A549 (cell line): ENCODE results near the gene MLYCD. TPM values are rescaled to one million over a fixed set of nuclear protein-coding genes. Genes with fewer than 3 reads are reported as not detected.

Source experiments
- ATAC-seq, 2 experiments: fragments of 200-7000 bp in 1 of 2; fragments of >200 bp in 1 of 2; cut with Nextera tagmentation in 1 of 2; cut with Tn5 transposase in 1 of 2; 3 replicates each; pipeline versions ENCODE4 v1.8.0 to v1.9.1; 2018 to 2020; ENCODE audit warnings: mild to moderate bottlenecking in 1 of 2, moderate library complexity in 1 of 2
- CTCF ChIA-PET: fragments of 300-600 bp; sonication (Branson Sonifier 250); formaldehyde crosslinking; extraction: SDS; loops from one replicate; lab custom pipeline; 2021; ENCODE audit warnings: antibody characterized with exemption, inconsistent platforms; lab: Yijun Ruan, JAX
- POLR2A ChIA-PET: fragments of 350-600 bp; formaldehyde crosslinking; extraction: SDS; loops from one replicate; lab custom pipeline; 2021; ENCODE audit warnings: antibody characterized with exemption, inconsistent platforms; lab: Yijun Ruan, JAX
- DNase-seq, 2 experiments: peaks; one replicate each; pipeline versions ENCODE4 v3.0.0 to v3.0.0-alpha.2; 2011 to 2016; ENCODE audit warnings: low read depth in 1 of 2, low spot score in 1 of 2
- FAIRE-seq: peaks from 2 replicates; lab custom pipeline; 2011; peaks lifted over from hg19 to GRCh38; lab: Jason Lieb, UNC
- H3K27ac ChIP-seq, 2 experiments: fragments of >200 bp; sonication (Bioruptor Twin); formaldehyde crosslinking; 3 replicates each; pipeline ENCODE4 v1.5.1; 2016 to 2017
- H3K4me1 ChIP-seq: fragments of >200 bp; sonication (Bioruptor Twin); formaldehyde crosslinking; 3 replicates; pipeline ENCODE4 v1.6.1; 2016
- H3K4me2 ChIP-seq: fragments of >200 bp; sonication (Bioruptor Twin); formaldehyde crosslinking; 3 replicates; pipeline ENCODE4 v1.6.1; 2016
- H3K4me3 ChIP-seq: fragments of >200 bp; sonication (Bioruptor Twin); formaldehyde crosslinking; 3 replicates; pipeline ENCODE4 v1.5.1; 2016
- H3K9me3 ChIP-seq: fragments of >200 bp; sonication (Bioruptor Twin); formaldehyde crosslinking; 3 replicates; pipeline ENCODE4 v1.6.1; 2016
- ATOH8 ChIP-seq: fragments of 250-450 bp; sonication (Bioruptor Pico); IDR thresholded peaks from 2 replicates; pipeline ENCODE4 v1.5.0; 2020; ENCODE audit warnings: low read depth, mild to moderate bottlenecking, moderate library complexity
- CBX2 ChIP-seq: fragments of 200-600 bp; sonication (generic); IDR thresholded peaks from 2 replicates; pipeline ENCODE4 v1.6.1; 2016; ENCODE audit warnings: low read depth, mild to moderate bottlenecking, borderline replicate concordance
- CTCF ChIP-seq: fragments of >200 bp; sonication (Bioruptor Twin); formaldehyde crosslinking; IDR thresholded peaks from 3 replicates; pipeline ENCODE4 v1.5.1; 2016
- E2F6 ChIP-seq: IDR thresholded peaks from 2 replicates; pipeline ENCODE4 v1.6.1; 2012; ENCODE audit warnings: low read depth, borderline replicate concordance
- EHF ChIP-seq: fragments of 250-450 bp; sonication (Bioruptor Pico); IDR thresholded peaks from 2 replicates; pipeline ENCODE4 v1.5.0; 2020; ENCODE audit warnings: mild to moderate bottlenecking
- ELK1 ChIP-seq: fragments of 150-350 bp; IDR thresholded peaks from 2 replicates; pipeline ENCODE4 v1.6.1; 2014; ENCODE audit warnings: low read depth, mild to moderate bottlenecking, low read length
- EP300 ChIP-seq, 2 experiments: fragments of >200 bp; sonication (Bioruptor Twin); formaldehyde crosslinking; IDR thresholded peaks; 2 replicates in 1 of 2; 3 replicates in 1 of 2; pipeline ENCODE4 v1.6.1; 2016 to 2017
- ESRRA ChIP-seq: fragments of 150-350 bp; IDR thresholded peaks from 2 replicates; pipeline ENCODE4 v1.6.1; 2014; ENCODE audit warnings: mild to moderate bottlenecking, low read length, borderline replicate concordance
- FOSB ChIP-seq: fragments of 250-450 bp; sonication (Bioruptor Pico); IDR thresholded peaks from 2 replicates; pipeline ENCODE4 v1.5.0; 2020; ENCODE audit warnings: mild to moderate bottlenecking, moderate library complexity
- HMGXB4 ChIP-seq: fragments of 250-450 bp; sonication (Bioruptor Pico); IDR thresholded peaks from 2 replicates; pipeline ENCODE4 v1.5.0; 2021; ENCODE audit warnings: mild to moderate bottlenecking, moderate library complexity, borderline replicate concordance
- HOXB13 ChIP-seq: fragments of 250-450 bp; sonication (Bioruptor Pico); IDR thresholded peaks from 2 replicates; pipeline ENCODE4 v1.5.0; 2020; ENCODE audit warnings: low read depth, mild to moderate bottlenecking, moderate library complexity
- HOXB5 ChIP-seq: fragments of 250-450 bp; sonication (Bioruptor Pico); IDR thresholded peaks from 2 replicates; pipeline ENCODE4 v1.5.0; 2020; ENCODE audit warnings: mild to moderate bottlenecking, moderate library complexity
- JUN ChIP-seq, 2 experiments: fragments of >200 bp; sonication (Bioruptor Twin); formaldehyde crosslinking; IDR thresholded peaks; 2 replicates in 1 of 2; 3 replicates in 1 of 2; pipeline ENCODE4 v1.6.1; 2016 to 2017
- KDM1A ChIP-seq: fragments of 200-600 bp; sonication (generic); IDR thresholded peaks from 2 replicates; pipeline ENCODE4 v1.6.1; 2016; ENCODE audit warnings: low read depth, mild to moderate bottlenecking
- KDM5A ChIP-seq: fragments of 200-600 bp; sonication (generic); IDR thresholded peaks from 2 replicates; pipeline ENCODE4 v1.6.1; 2016; ENCODE audit warnings: antibody characterized with exemption, mild to moderate bottlenecking
- MAX ChIP-seq: IDR thresholded peaks from 2 replicates; pipeline ENCODE4 v1.6.1; 2012
- NFE2L2 ChIP-seq: fragments of 150-350 bp; conservative IDR thresholded peaks from 2 replicates; pipeline ENCODE4 v1.6.1; 2014; ENCODE audit warnings: low read length
- PHF8 ChIP-seq: fragments of 200-600 bp; sonication (generic); IDR thresholded peaks from 2 replicates; pipeline ENCODE4 v1.6.1; 2016; ENCODE audit warnings: low read depth, mild to moderate bottlenecking, antibody characterized with exemption, moderate library complexity, borderline replicate concordance
- POLR2A ChIP-seq: IDR thresholded peaks from 2 replicates; pipeline ENCODE4 v1.6.1; 2012; ENCODE audit warnings: mild to moderate bottlenecking, low read length
- RARB ChIP-seq: fragments of 250-450 bp; sonication (Bioruptor Pico); IDR thresholded peaks from 2 replicates; pipeline ENCODE4 v1.8.0; 2021; ENCODE audit warnings: mild to moderate bottlenecking, moderate library complexity
- RNF2 ChIP-seq: fragments of 200-600 bp; sonication (generic); IDR thresholded peaks from 2 replicates; pipeline ENCODE4 v1.6.1; 2016; ENCODE audit warnings: low read depth, mild to moderate bottlenecking, antibody characterized with exemption, moderate library complexity, borderline replicate concordance
- SMC3 ChIP-seq: fragments of >200 bp; sonication (Bioruptor Twin); formaldehyde crosslinking; IDR thresholded peaks from 3 replicates; pipeline ENCODE4 v1.6.1; 2018; ENCODE audit warnings: inconsistent platforms
- TP53 ChIP-seq: fragments of 250-450 bp; sonication (Bioruptor Pico); IDR thresholded peaks from 2 replicates; pipeline ENCODE4 v1.5.0; 2021; ENCODE audit warnings: mild to moderate bottlenecking, moderate library complexity
- USF2 ChIP-seq: fragments of 450-650 bp; IDR thresholded peaks from 2 replicates; pipeline ENCODE4 v1.6.1; 2014; ENCODE audit warnings: antibody characterized with exemption
- ZC3H11A ChIP-seq: fragments of 450-650 bp; IDR thresholded peaks from 2 replicates; pipeline ENCODE4 v1.6.1; 2014; ENCODE audit warnings: antibody characterized with exemption, mild to moderate bottlenecking
- ZFP36 ChIP-seq: fragments of 450-650 bp; IDR thresholded peaks from 2 replicates; pipeline ENCODE4 v1.6.1; 2014; ENCODE audit warnings: borderline replicate concordance; ENCODE audit not compliant: partially characterized antibody
- ZSCAN20 ChIP-seq: fragments of 250-450 bp; sonication (Bioruptor Pico); IDR thresholded peaks from 2 replicates; pipeline ENCODE4 v1.8.0; 2022; ENCODE audit warnings: mild to moderate bottlenecking, moderate library complexity
- WGBS: methylation state at CpG from one replicate; pipeline ENCODE4 v1.1.6; 2017; ENCODE audit errors: missing lambda C conversion rate; 5-methylcytosine and 5-hydroxymethylcytosine counted together
- polyA plus RNA-seq, 4 experiments: library from polyadenylated mRNA; depleted of rRNA in 3 of 4; stranded (reverse); fragments of >200 nt; fragmentation: RNase III in 1 of 4; extraction: RNeasy Plus Mini Kit Qiagen cat#74134 plus additional on column Dnase treatment in 1 of 4; gene quantifications; 2 replicates in 3 of 4; 3 replicates in 1 of 4; pipeline ENCODE4 v1.2.3, GENCODE V29; 2011 to 2017

The MLYCD gene
- polyA plus RNA-seq, 2 of the 4 experiments (the other 2 are of a cell fraction): 1.3 to 1.7 TPM

GRCh38 chr16:83895942-83896341 is 3.0 kb upstream of the MLYCD start:
- CTCF ChIA-PET: no interaction called here
- H3K4me2 ChIP-seq: no peak overlapping the region
- TF ChIP-seq ZFP36 (no peak), ELK1 (no peak), CBX2 (no peak), ESRRA (no peak), ATOH8 (CRISPR knock-in tag) (no peak), ZC3H11A (no peak), RARB (no peak), HMGXB4 (CRISPR knock-in tag) (no peak), KDM1A (no peak), SMC3 (no peak), ZSCAN20 (CRISPR knock-in tag) (no peak), FOSB (CRISPR knock-in tag) (no peak), EHF (CRISPR knock-in tag) (no peak), CTCF (no peak), EP300 (IDR thresholded peaks at IDR 0.05) (no peak), HOXB13 (no peak), JUN (IDR thresholded peaks at IDR 0.05) (no peak)
- TF ChIP-seq, all 56 proteins: peak for 0
- WGBS: 51% methylated on average over 3 of the region's 3 CpGs
- FAIRE-seq: no peak
- no peak for ATAC-seq
- Histone ChIP-seq H3K4me3 (no peak overlapping the region), H3K4me1 (peaks cover 8% of the 10 kb centered on the region; the same call in 2 of the 3 replicates), H3K9me3 (peaks cover 14% of the 10 kb centered on the region), H3K27ac (no peak overlapping the region)
- POLR2A ChIA-PET: no interaction called here
- DNase-seq: no peak

- Histone ChIP-seq H3K4me2 (peak overlapping the region; percentile 91), H3K4me3 (peak overlapping the region; percentile 63), H3K9me3 (no peaks in the 10 kb centered on the region), H3K27ac (peak overlapping the region; percentile 64 to 93), H3K4me1 (peaks cover 8% of the 10 kb centered on the region; the same call in 2 of the 3 replicates)
- TF ChIP-seq TP53 (CRISPR knock-in tag) (no peak), KDM5A (no peak), NFE2L2 (no peak), ELK1 (no peak), USF2 (no peak), HOXB5 (no peak), ZFP36 (no peak), EP300 (IDR thresholded peaks at IDR 0.05) (no peak), E2F6 (0 out of 2 replicates have a peak, but pooled peaks have one; percentile 9), EHF (CRISPR knock-in tag) (no peak), MAX (0 out of 2 replicates have a peak, but pooled peaks have one; percentile 9), PHF8 (peak; percentile 59; the same call in 1 of the 2 replicates), JUN (IDR thresholded peaks at IDR 0.05) (0 out of 5 replicates have a peak, but pooled peaks of 1 of the 2 experiments have one; percentile 30), KDM1A (no peak), HOXB13 (peak; percentile 23; the same call in 1 of the 2 replicates), RNF2 (no peak), POLR2A (0 out of 2 replicates have a peak, but pooled peaks have one; percentile 10)
- FAIRE-seq (no peak), ATAC-seq (peak; percentile 72 to 77), DNase-seq (peak; percentile 31 to 35)
- 41% methylated on average over 21 of the region's 73 CpGs for WGBS
- ChIA-PET CTCF (interaction anchor here (1.0 to 1.2 kb wide), 2 partner anchors 8 to 74 kb away, joined by 3 to 10 read pairs; no protein-coding TSS in a partner anchor), POLR2A (no interaction called here)
Measured at GRCh38 chr16:83899272-83899897, 470 bp downstream of the MLYCD start.
